Measurements from ENCODE around the gene CYP46A1. TPM values are rescaled to one million over a fixed set of nuclear protein-coding genes. Genes with fewer than 3 reads are reported as not detected.

CYP46A1 gene
- total RNA-seq, 1 experiment from 2014 or later = 0.59 TPM

GRCh38 chr14:99772371-99773283, 88.5 kb downstream of the CYP46A1 start:
- no peaks in the 10 kb centered on the region for H3K9me3 ChIP-seq (ENCODE audit: control insufficient read depth, low read depth, low read length)
- no peak overlapping the region for H3K27ac ChIP-seq (ENCODE audit: insufficient read length, low read depth, low read length)
- no peak overlapping the region for H3K23ac ChIP-seq (ENCODE audit: insufficient read length, low read depth, low read length)
- H3K79me2 ChIP-seq (ENCODE audit: insufficient read depth, low read length) = no peaks in the 10 kb centered on the region
- Mint-ChIP-seq H3K27me3 (ENCODE audit: low read depth) (peaks cover 8% of the 10 kb centered on the region), H3K36me3 (ENCODE audit: insufficient read depth in 1 of 3, low read depth in 3 of 3) (peaks cover 0 to 2% (median 0%) of the 10 kb centered on the region in 3 experiments; a peak in 2 of 7 replicates), H3K9me3 (peaks cover 0 to 7% of the 10 kb centered on the region in 2 experiments; a peak in 3 of 5 replicates), H3K4me1 (peaks cover 42 to 44% of the 10 kb centered on the region in 2 experiments), H3K27ac (peak overlapping the region in 1 of 3 experiments; percentile 11; a peak in 1 of 7 replicates), H3K4me3 (peak overlapping the region in 1 of 2 experiments; percentile 52; a peak in 3 of 5 replicates)
- no peak overlapping the region for H3K4me2 ChIP-seq (ENCODE audit: insufficient read depth, insufficient read length, low read length)
- no peak overlapping the region for H2BK15ac ChIP-seq (ENCODE audit: low read depth, low read length)
- H3K14ac ChIP-seq (ENCODE audit: insufficient read depth, low read length) = no peak overlapping the region
- no peak overlapping the region for H3K18ac ChIP-seq (ENCODE audit: insufficient read length, low read depth, low read length)
- WGBS (ENCODE audit: extremely low coverage, insufficient read length, low lambda C conversion rate) = no CpG with 5 or more reads among the region's 8 CpGs
- TF ChIP-seq, protein P1, sequence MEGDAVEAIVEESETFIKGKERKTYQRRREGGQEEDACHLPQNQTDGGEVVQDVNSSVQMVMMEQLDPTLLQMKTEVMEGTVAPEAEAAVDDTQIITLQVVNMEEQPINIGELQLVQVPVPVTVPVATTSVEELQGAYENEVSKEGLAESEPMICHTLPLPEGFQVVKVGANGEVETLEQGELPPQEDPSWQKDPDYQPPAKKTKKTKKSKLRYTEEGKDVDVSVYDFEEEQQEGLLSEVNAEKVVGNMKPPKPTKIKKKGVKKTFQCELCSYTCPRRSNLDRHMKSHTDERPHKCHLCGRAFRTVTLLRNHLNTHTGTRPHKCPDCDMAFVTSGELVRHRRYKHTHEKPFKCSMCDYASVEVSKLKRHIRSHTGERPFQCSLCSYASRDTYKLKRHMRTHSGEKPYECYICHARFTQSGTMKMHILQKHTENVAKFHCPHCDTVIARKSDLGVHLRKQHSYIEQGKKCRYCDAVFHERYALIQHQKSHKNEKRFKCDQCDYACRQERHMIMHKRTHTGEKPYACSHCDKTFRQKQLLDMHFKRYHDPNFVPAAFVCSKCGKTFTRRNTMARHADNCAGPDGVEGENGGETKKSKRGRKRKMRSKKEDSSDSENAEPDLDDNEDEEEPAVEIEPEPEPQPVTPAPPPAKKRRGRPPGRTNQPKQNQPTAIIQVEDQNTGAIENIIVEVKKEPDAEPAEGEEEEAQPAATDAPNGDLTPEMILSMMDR (conservative IDR thresholded peaks at IDR 0.05) = no peak
- H4K91ac ChIP-seq (ENCODE audit: insufficient read length, low read depth, low read length) = no peak overlapping the region
- no peak overlapping the region for H2BK12ac ChIP-seq (ENCODE audit: insufficient read length, low read depth, low read length)
- no peak overlapping the region for H4K8ac ChIP-seq (replicated peaks; ENCODE audit: insufficient read length, low read depth, low read length)
- H4K5ac ChIP-seq (ENCODE audit: insufficient read length, low read depth, low read length) = no peak overlapping the region
- H4K20me1 ChIP-seq (ENCODE audit: control insufficient read depth, insufficient read depth, insufficient read length) = no peaks in the 10 kb centered on the region
- H2AFZ ChIP-seq (ENCODE audit: low read length) = no peak overlapping the region
- no peak overlapping the region for H3K9ac ChIP-seq (ENCODE audit: extremely low read depth, insufficient read length, low read length)
- no peak overlapping the region for H3K4ac ChIP-seq (ENCODE audit: low read depth, low read length)
- no peak overlapping the region for H2BK120ac ChIP-seq (ENCODE audit: low read depth, low read length, poor library complexity, severe bottlenecking)
- no peaks in the 10 kb centered on the region for H3K23me2 ChIP-seq (ENCODE audit: insufficient read length, low read depth, low read length, poor library complexity, severe bottlenecking)
- peaks cover 17% of the 10 kb centered on the region; the same call in 1 of the 2 replicates for H3K4me1 ChIP-seq (ENCODE audit: insufficient read depth, low read length)
- no peak for DNase-seq
- no peaks in the 10 kb centered on the region; the same call in 1 of the 2 replicates for H3K27me3 ChIP-seq (ENCODE audit: insufficient read depth, low read length)
- H3K56ac ChIP-seq (ENCODE audit: insufficient read length, low read depth, low read length) = no peak overlapping the region
- H3K79me1 ChIP-seq (ENCODE audit: insufficient read depth, low read depth, low read length, poor library complexity, severe bottlenecking) = no peaks in the 10 kb centered on the region
- no peak overlapping the region for H3T11ph ChIP-seq (ENCODE audit: low read length)
- H2AK5ac ChIP-seq (ENCODE audit: insufficient read length, low read length) = no peak overlapping the region
- no peak overlapping the region for H2BK20ac ChIP-seq (ENCODE audit: low read depth, low read length, poor library complexity, severe bottlenecking)
- no peak overlapping the region for H2BK5ac ChIP-seq (ENCODE audit: insufficient read length, low read length)

All from H9 (cell line).